Erythroblast (primary cell): ENCODE measurements around the gene BIN2.

Experiments used
- GATA1 ChIP-seq: IDR thresholded peaks from 2 replicates; pipeline ENCODE4 v1.6.1; 2011; ENCODE audit warnings: low read depth, mild to moderate bottlenecking, control low read depth, low read length, moderate library complexity
- POLR2A ChIP-seq: IDR thresholded peaks from 2 replicates; pipeline ENCODE4 v1.6.1; 2011; ENCODE audit warnings: mild to moderate bottlenecking, low read length

GRCh38 chr12:51345681-51346080 is 21.7 kb upstream of the BIN2 start:
- no peak for TF ChIP-seq POLR2A
- no peak for TF ChIP-seq GATA1
